Loucy (cell line): ENCODE results near the gene CFAP90.

Source experiments
- H2AFZ ChIP-seq: fragments of 200-600 bp; sonication (generic); 2 replicates; pipeline ENCODE4 v1.6.0; 2016; ENCODE audit warnings: antibody characterized with exemption, mild to moderate bottlenecking, low read length, moderate library complexity
- H3F3A ChIP-seq: fragments of 200-600 bp; 2 replicates; pipeline ENCODE4 v1.6.0; 2016; ENCODE audit warnings: antibody characterized with exemption, low read depth, mild to moderate bottlenecking
- H3K27me3 ChIP-seq: fragments of 200-600 bp; sonication (generic); 2 replicates; pipeline ENCODE4 v1.6.1; 2014; ENCODE audit warnings: low read length, mild to moderate bottlenecking; ENCODE audit not compliant: insufficient read depth, poor library complexity, severe bottlenecking
- H3K36me3 ChIP-seq: fragments of 200-600 bp; sonication (generic); 2 replicates; pipeline ENCODE4 v1.6.1; 2016; ENCODE audit warnings: low read length; ENCODE audit not compliant: insufficient read depth
- H3K4me1 ChIP-seq: fragments of 200-600 bp; sonication (generic); 2 replicates; pipeline ENCODE4 v1.5.1; 2014; ENCODE audit warnings: low read length, mild to moderate bottlenecking; ENCODE audit not compliant: insufficient read depth, poor library complexity, severe bottlenecking
- H3K4me2 ChIP-seq: fragments of 200-600 bp; sonication (generic); 2 replicates; pipeline ENCODE4 v1.6.0; 2014; ENCODE audit warnings: antibody characterized with exemption, low read length, low read depth, mild to moderate bottlenecking; ENCODE audit not compliant: poor library complexity, severe bottlenecking
- H3K4me3 ChIP-seq: fragments of 200-600 bp; sonication (generic); 2 replicates; pipeline ENCODE4 v1.5.1; 2014; ENCODE audit warnings: low read length, mild to moderate bottlenecking, mixed read lengths; ENCODE audit not compliant: poor library complexity, severe bottlenecking
- H3K79me2 ChIP-seq: fragments of 200-600 bp; sonication (generic); 2 replicates; pipeline ENCODE4 v1.6.1; 2014; ENCODE audit warnings: low read length; ENCODE audit not compliant: insufficient read depth
- H3K9ac ChIP-seq: fragments of 200-600 bp; sonication (generic); 2 replicates; pipeline ENCODE4 v1.6.0; 2014; ENCODE audit warnings: mild to moderate bottlenecking, low read depth, low read length, moderate library complexity; ENCODE audit not compliant: poor library complexity, severe bottlenecking
- H3K9me2 ChIP-seq: fragments of 200-600 bp; sonication (generic); replicated peaks from 2 replicates; pipeline ENCODE4 v1.6.1; 2016; ENCODE audit warnings: low read depth, low read length, mixed read lengths
- H3K9me3 ChIP-seq: fragments of 200-600 bp; sonication (generic); 2 replicates; pipeline ENCODE4 v1.6.1; 2014; ENCODE audit warnings: mild to moderate bottlenecking, antibody characterized with exemption, low read length, low read depth; ENCODE audit not compliant: insufficient read depth
- H4K20me1 ChIP-seq: fragments of 200-600 bp; sonication (generic); 2 replicates; pipeline ENCODE4 v1.6.0; 2014; ENCODE audit warnings: antibody characterized with exemption, low read length, mild to moderate bottlenecking; ENCODE audit not compliant: insufficient read depth, poor library complexity, severe bottlenecking
- EZH2phosphoT487 ChIP-seq: fragments of 200-600 bp; IDR thresholded peaks from 2 replicates; pipeline ENCODE4 v1.6.1; 2018; ENCODE audit warnings: antibody characterized with exemption, mild to moderate bottlenecking, moderate library complexity, borderline replicate concordance
- TF ChIP-seq, protein P1 (sequence below): fragments of 200-600 bp; sonication (generic); conservative IDR thresholded peaks from 2 replicates; pipeline ENCODE4 v1.5.1; 2014; ENCODE audit warnings: mild to moderate bottlenecking, antibody characterized with exemption, low read length

CFAP90 gene

DNA sequence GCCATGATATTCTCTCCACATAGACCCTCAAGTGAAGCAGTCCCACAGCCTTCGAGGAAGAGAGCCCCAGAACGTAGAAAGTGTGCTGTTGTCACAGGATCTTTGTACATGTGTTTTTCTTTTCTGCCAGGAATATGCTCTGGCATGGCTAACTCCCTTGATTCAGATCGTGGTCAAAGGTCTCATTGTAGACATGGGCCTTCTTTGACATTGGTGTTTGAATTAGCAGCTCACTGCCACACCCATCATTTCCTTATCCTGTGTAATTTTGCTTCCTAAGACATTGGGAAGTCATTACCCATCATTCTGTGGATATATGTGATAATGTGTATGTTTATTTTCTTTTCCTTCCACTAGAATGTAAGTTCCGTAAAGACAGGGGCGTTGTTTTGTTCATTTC, 43.5 kb upstream of the CFAP90 start:
- Histone ChIP-seq H3K9me3 (no peaks in the 10 kb centered on the region), H3K79me2 (no peaks in the 10 kb centered on the region), H3K27me3 (no peaks in the 10 kb centered on the region), H3F3A (no peaks in the 10 kb centered on the region), H3K9me2 (no peaks in the 10 kb centered on the region), H3K4me2 (no peak overlapping the region), H3K36me3 (peaks cover 86% of the 10 kb centered on the region), H3K4me3 (no peak overlapping the region), H3K9ac (no peak overlapping the region), H4K20me1 (no peaks in the 10 kb centered on the region), H3K4me1 (no peaks in the 10 kb centered on the region), H2AFZ (no peak overlapping the region)
- TF ChIP-seq EZH2phosphoT487: no peak
- TF ChIP-seq, protein P1, sequence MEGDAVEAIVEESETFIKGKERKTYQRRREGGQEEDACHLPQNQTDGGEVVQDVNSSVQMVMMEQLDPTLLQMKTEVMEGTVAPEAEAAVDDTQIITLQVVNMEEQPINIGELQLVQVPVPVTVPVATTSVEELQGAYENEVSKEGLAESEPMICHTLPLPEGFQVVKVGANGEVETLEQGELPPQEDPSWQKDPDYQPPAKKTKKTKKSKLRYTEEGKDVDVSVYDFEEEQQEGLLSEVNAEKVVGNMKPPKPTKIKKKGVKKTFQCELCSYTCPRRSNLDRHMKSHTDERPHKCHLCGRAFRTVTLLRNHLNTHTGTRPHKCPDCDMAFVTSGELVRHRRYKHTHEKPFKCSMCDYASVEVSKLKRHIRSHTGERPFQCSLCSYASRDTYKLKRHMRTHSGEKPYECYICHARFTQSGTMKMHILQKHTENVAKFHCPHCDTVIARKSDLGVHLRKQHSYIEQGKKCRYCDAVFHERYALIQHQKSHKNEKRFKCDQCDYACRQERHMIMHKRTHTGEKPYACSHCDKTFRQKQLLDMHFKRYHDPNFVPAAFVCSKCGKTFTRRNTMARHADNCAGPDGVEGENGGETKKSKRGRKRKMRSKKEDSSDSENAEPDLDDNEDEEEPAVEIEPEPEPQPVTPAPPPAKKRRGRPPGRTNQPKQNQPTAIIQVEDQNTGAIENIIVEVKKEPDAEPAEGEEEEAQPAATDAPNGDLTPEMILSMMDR: no peak

DNA sequence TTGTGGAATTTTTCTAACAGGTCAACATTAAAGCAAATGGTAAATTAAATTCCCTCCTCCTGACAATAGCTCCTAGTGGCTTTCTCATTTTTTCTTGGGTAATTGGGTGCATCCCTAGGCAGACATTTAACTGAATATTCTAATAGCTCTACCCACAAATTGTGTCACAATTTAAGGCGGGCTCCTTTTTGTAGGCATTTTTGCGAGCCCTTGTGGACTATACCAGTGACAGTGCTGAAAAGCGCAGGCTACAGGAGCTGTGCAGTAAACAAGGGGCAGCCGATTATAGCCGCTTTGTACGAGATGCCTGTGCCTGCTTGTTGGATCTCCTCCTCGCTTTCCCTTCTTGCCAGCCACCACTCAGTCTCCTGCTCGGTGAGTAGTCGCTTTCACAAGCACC, 38.0 kb upstream of the CFAP90 start:
- peaks cover 69% of the 10 kb centered on the region for H3K36me3 ChIP-seq
- H3K79me2 ChIP-seq: no peaks in the 10 kb centered on the region
- H3K9me2 ChIP-seq: no peaks in the 10 kb centered on the region
- no peak overlapping the region for H2AFZ ChIP-seq
- H3K4me3 ChIP-seq: no peak overlapping the region
- H3K9me3 ChIP-seq: no peaks in the 10 kb centered on the region
- no peaks in the 10 kb centered on the region for H3K27me3 ChIP-seq
- no peaks in the 10 kb centered on the region for H3K4me1 ChIP-seq
- TF ChIP-seq EZH2phosphoT487: no peak
- TF ChIP-seq, protein P1: no peak
- H3F3A ChIP-seq: no peaks in the 10 kb centered on the region
- no peak overlapping the region for H3K4me2 ChIP-seq
- H3K9ac ChIP-seq: no peak overlapping the region
- H4K20me1 ChIP-seq: no peaks in the 10 kb centered on the region

DNA sequence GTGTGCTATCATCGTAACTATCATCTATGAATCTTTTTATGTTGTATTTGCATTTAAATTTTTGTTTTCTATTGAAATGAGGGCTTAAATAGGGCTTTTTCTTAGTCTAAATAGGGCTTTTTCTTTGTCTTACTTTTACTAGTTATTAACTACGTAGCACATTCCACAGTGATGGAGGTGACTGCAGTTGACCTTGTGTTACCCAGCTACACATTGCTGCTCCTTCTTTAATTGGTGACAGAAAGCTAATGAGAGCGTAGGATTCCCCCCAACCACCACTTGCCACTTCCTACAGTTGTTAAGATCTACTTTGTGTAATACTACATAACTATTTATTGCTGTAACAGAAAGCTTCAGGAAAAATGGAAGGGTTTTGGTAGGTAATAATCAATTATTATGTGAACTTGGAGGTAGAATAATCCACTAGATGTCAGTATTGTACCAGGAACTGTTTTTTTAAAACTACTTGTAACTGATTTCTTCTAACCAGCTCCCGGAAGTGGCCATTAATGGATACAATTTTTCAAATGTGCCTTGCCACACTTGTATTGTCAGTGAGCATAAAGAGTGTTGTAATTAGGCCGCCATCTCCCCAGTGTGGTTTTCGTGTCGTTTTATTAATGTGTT, 36.0 kb upstream of the CFAP90 start:
- Histone ChIP-seq H3F3A (no peaks in the 10 kb centered on the region), H4K20me1 (no peaks in the 10 kb centered on the region), H3K27me3 (no peaks in the 10 kb centered on the region), H3K9me3 (no peaks in the 10 kb centered on the region), H3K4me1 (no peaks in the 10 kb centered on the region), H3K9me2 (no peaks in the 10 kb centered on the region), H2AFZ (no peak overlapping the region), H3K4me2 (no peak overlapping the region), H3K9ac (no peak overlapping the region), H3K36me3 (peaks cover 68% of the 10 kb centered on the region; the same call in 1 of the 2 replicates), H3K4me3 (no peak overlapping the region), H3K79me2 (no peaks in the 10 kb centered on the region)
- no peak for TF ChIP-seq EZH2phosphoT487
- TF ChIP-seq, protein P1: peak; percentile 66
